K562 (cell line): ENCODE results near the gene UBXN11. TPM values are rescaled to one million over a fixed set of nuclear protein-coding genes. Genes with fewer than 3 reads are reported as not detected.

ENCODE experiments used
- BCL6 ChIP-seq: fragments of 250-450 bp; sonication (Bioruptor Pico); IDR thresholded peaks from 2 replicates; pipeline ENCODE4 v1.4.0; 2020
- BRF1 ChIP-seq: IDR thresholded peaks from 3 replicates; pipeline ENCODE4 v1.6.1; 2011; ENCODE audit warnings: borderline replicate concordance, mild to moderate bottlenecking; ENCODE audit not compliant: insufficient read length; ENCODE audit errors: extremely low read depth
- CEBPB ChIP-seq: fragments of 450-650 bp; IDR thresholded peaks from 2 replicates; pipeline ENCODE4 v1.6.1; 2016; ENCODE audit warnings: missing genetic modification characterization, missing compliant biosample characterization
- CLOCK ChIP-seq: fragments of 250-450 bp; sonication (Bioruptor Pico); IDR thresholded peaks from 2 replicates; pipeline ENCODE4 v1.4.0; 2020; ENCODE audit warnings: mild to moderate bottlenecking, moderate library complexity, borderline replicate concordance
- CXXC5 ChIP-seq: fragments of 250-450 bp; sonication (Bioruptor Pico); IDR thresholded peaks from 2 replicates; pipeline ENCODE4 v1.8.0; 2022; ENCODE audit warnings: inconsistent platforms, mild to moderate bottlenecking, moderate library complexity
- FUS ChIP-seq: fragments of 200-400 bp; formaldehyde crosslinking; optimal IDR thresholded peaks from 2 replicates; pipeline ENCODE3; 2017; ENCODE audit warnings: low read depth, low read length
- HDAC6 ChIP-seq: IDR thresholded peaks from 2 replicates; pipeline ENCODE4 v1.6.1; 2012; ENCODE audit warnings: low read depth, mild to moderate bottlenecking, control low read depth, inconsistent platforms, low read length, moderate library complexity
- HNRNPH1 ChIP-seq: fragments of 200-400 bp; formaldehyde crosslinking; optimal IDR thresholded peaks from 2 replicates; pipeline ENCODE3; 2017; ENCODE audit warnings: low read depth, mild to moderate bottlenecking, low read length, moderate library complexity
- HSF4 ChIP-seq: fragments of 250-450 bp; sonication (Bioruptor Pico); IDR thresholded peaks from 2 replicates; pipeline ENCODE4 v2.1.2; 2022; ENCODE audit warnings: mild to moderate bottlenecking, moderate library complexity, borderline replicate concordance
- ILF3 ChIP-seq: fragments of 450-650 bp; IDR thresholded peaks from 2 replicates; pipeline ENCODE4 v1.6.1; 2018; ENCODE audit warnings: antibody characterized with exemption, mild to moderate bottlenecking, moderate library complexity, borderline replicate concordance
- IRF2 ChIP-seq: sonication (generic); formaldehyde crosslinking; IDR thresholded peaks from 2 replicates; pipeline ENCODE4 v1.8.1; 2022; ENCODE audit warnings: mild to moderate bottlenecking, missing genetic modification reagents
- MYC ChIP-seq, 2 experiments: fragments of 250-450 bp in 1 of 2; sonication (Bioruptor Pico) in 1 of 2; IDR thresholded peaks; 2 replicates each; pipeline versions ENCODE4 v1.5.1 to v1.6.1; 2012 to 2021; ENCODE audit warnings: low read depth in 2 of 2, borderline replicate concordance in 1 of 2, improper control_type of control experiment in 1 of 2, low read length in 1 of 2, mild to moderate bottlenecking in 1 of 2, moderate library complexity in 1 of 2
- RFX1 ChIP-seq: fragments of 450-650 bp; IDR thresholded peaks from 2 replicates; pipeline ENCODE4 v1.6.1; 2016; ENCODE audit warnings: mild to moderate bottlenecking, moderate library complexity
- SNAPC5 ChIP-seq: fragments of 250-450 bp; sonication (Bioruptor Pico); IDR thresholded peaks from 2 replicates; pipeline ENCODE4 v1.8.0; 2021; ENCODE audit warnings: moderate library complexity, mild to moderate bottlenecking, inconsistent platforms
- SPI1 ChIP-seq: IDR thresholded peaks from 2 replicates; pipeline ENCODE4 v1.6.1; 2011; ENCODE audit warnings: low read depth, low read length, control low read depth, borderline replicate concordance
- WHSC1 ChIP-seq: IDR thresholded peaks from one replicate; pipeline ENCODE4 v1.6.1; 2012; ENCODE audit warnings: low read length, control low read depth, inconsistent platforms
- ZNF79 ChIP-seq: fragments of 250-450 bp; sonication (Bioruptor Pico); IDR thresholded peaks from 2 replicates; pipeline ENCODE4 v1.4.0; 2020; ENCODE audit warnings: low read depth, mild to moderate bottlenecking, moderate library complexity
- polyA plus RNA-seq, 8 experiments: library from polyadenylated mRNA; depleted of rRNA in 4 of 8; stranded (reverse) in 5 of 8; unstranded in 3 of 8; fragments of >200 nt; fragmentation: Nextera tagmentation in 2 of 8; fragmentation: Illumina TruSeq in 1 of 8; extraction: Ambion mirVana in 2 of 8; extraction: Trizol in 1 of 8; gene quantifications; 2 replicates each; pipeline versions ENCODE4 v1.2.1 to v1.2.3, GENCODE V29; 2011 to 2014; ENCODE audit warnings: inconsistent platforms in 1 of 8, missing spikeins in 1 of 8
- total RNA-seq, 7 experiments: library from RNA; depleted of rRNA in 6 of 7; stranded (reverse); fragments of >200 nt in 6 of 7; fragmentation: Illumina TruSeq in 2 of 7; extraction: Trizol in 2 of 7; gene quantifications; 2 replicates each; pipeline versions ENCODE4 v1.2.1 to v1.2.3, GENCODE V29; 2011 to 2021; ENCODE audit warnings: low replicate concordance in 1 of 7
- TF ChIP-seq, protein P1 (sequence below), 3 experiments: fragments of 200-800 bp in 1 of 3; sonication (Bioruptor generic) in 1 of 3; sonication (generic) in 1 of 3; formaldehyde crosslinking in 1 of 3; IDR thresholded peaks; 2 replicates each; pipeline versions ENCODE4 v1.6.1 to v1.8.0; 2016 to 2022; ENCODE audit warnings: mild to moderate bottlenecking in 2 of 3, missing compliant biosample characterization in 2 of 3, missing genetic modification characterization in 2 of 3, missing genetic modification reagents in 1 of 3
- TF ChIP-seq, protein P2 (sequence below): conservative IDR thresholded peaks from 2 replicates; pipeline ENCODE4 v1.6.1; 2011; ENCODE audit warnings: low read depth, mild to moderate bottlenecking, low read length; ENCODE audit not compliant: control insufficient read depth
- TF ChIP-seq, protein P3 (sequence below): fragments of 450-650 bp; IDR thresholded peaks from one replicate; pipeline ENCODE4 v1.6.1; 2018; ENCODE audit warnings: mild to moderate bottlenecking, moderate library complexity; ENCODE audit not compliant: partially characterized antibody

The UBXN11 gene
- total and polyA plus RNA-seq, 9 of the 15 experiments (the other 6 are each of a cell fraction or from before 2014, with no cell fraction given), result 0.48 to 34.3 (median 11.3) TPM

DNA sequence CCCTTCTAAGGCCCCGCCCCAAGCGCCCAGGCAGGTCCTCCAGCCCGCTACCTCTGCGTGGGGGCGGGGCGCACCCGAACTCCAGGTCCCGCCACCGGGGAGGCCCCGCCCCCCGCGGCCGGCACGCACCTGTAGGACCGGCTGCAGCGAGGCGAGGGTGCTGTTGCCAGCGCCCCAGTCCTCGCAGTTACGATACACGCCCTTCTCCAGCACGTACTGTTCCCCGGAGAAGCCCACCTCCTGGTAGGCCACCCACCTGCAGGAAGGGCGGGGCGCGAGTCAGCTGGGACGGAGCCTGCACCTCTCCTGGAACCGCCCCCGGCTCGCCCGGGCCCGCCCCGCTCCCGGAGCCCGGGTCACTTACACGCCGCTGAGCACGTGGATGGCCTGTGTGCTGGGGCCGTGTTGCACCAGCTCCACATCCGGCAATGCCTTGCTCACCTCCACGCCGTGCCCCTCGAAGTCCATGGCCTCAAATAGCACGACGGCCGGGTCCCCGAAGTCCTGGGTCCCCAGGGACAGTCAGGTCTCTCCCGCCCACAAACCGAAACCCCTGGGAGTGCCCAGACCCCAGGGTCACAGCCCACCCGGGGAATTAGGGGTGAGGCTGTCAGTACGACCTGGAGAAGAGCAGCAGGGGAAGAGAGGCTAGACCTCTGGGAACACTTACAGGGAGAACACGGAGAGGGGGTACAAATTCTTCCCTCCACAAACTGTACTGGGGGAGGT lies 30.2 kb upstream of the UBXN11 start (continued):
- TF ChIP-seq, protein P1, sequence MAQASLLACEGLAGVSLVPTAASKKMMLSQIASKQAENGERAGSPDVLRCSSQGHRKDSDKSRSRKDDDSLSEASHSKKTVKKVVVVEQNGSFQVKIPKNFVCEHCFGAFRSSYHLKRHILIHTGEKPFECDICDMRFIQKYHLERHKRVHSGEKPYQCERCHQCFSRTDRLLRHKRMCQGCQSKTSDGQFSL (CRISPR knock-in tag; IDR thresholded peaks at IDR 0.05), result peak; percentile 83
- TF ChIP-seq, protein P1 (tag; IDR thresholded peaks at IDR 0.05), result peak in 1 of 2 experiments; percentile 88; a peak in 2 of 4 replicates
- TF ChIP-seq CXXC5 (peak; percentile 99), RFX1 (no peak), ILF3 (no peak), FUS (no peak), WHSC1 (no peak), BRF1 (no peak), HDAC6 (no peak), HNRNPH1 (no peak), IRF2 (peak; percentile 91; the same call in 1 of the 2 replicates), SNAPC5 (CRISPR knock-in tag) (no peak), CLOCK (CRISPR knock-in tag) (0 out of 2 replicates have a peak, but pooled peaks have one; percentile 79), BCL6 (peak; percentile 91), ZNF79 (peak; percentile 87), HSF4 (CRISPR knock-in tag) (peak; percentile 91; the same call in 1 of the 2 replicates), MYC (IDR thresholded peaks at IDR 0.05; ENCODE audit: low read depth, low read length) (peak; percentile 100), MYC (CRISPR knock-in tag; IDR thresholded peaks at IDR 0.05; ENCODE audit: borderline replicate concordance, low read depth) (peak; percentile 99), SPI1 (no peak), CEBPB (tag) (peak; percentile 50)
- TF ChIP-seq, protein P2, sequence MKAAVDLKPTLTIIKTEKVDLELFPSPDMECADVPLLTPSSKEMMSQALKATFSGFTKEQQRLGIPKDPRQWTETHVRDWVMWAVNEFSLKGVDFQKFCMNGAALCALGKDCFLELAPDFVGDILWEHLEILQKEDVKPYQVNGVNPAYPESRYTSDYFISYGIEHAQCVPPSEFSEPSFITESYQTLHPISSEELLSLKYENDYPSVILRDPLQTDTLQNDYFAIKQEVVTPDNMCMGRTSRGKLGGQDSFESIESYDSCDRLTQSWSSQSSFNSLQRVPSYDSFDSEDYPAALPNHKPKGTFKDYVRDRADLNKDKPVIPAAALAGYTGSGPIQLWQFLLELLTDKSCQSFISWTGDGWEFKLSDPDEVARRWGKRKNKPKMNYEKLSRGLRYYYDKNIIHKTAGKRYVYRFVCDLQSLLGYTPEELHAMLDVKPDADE, result 0 out of 2 replicates have a peak, but pooled peaks have one; percentile 64
- TF ChIP-seq, protein P3, sequence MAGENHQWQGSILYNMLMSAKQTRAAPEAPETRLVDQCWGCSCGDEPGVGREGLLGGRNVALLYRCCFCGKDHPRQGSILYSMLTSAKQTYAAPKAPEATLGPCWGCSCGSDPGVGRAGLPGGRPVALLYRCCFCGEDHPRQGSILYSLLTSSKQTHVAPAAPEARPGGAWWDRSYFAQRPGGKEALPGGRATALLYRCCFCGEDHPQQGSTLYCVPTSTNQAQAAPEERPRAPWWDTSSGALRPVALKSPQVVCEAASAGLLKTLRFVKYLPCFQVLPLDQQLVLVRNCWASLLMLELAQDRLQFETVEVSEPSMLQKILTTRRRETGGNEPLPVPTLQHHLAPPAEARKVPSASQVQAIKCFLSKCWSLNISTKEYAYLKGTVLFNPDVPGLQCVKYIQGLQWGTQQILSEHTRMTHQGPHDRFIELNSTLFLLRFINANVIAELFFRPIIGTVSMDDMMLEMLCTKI, result no peak
